NCI-H1092 treated with DMSO at 0.1 percent for 48 hours (cell line): ENCODE measurements around the gene STK24.
"Not testable (repeated sequence)": the region's sequence is repeated elsewhere in the genome, so short reads cannot be mapped to it uniquely, and the experiment has no call there.

Source experiments
- DNase-seq: peaks from one replicate; lab custom pipeline; 2025; lab: John Stamatoyannopoulos, UW

STK24 gene

GRCh38 chr13:98576963-98577835, at the start of gene STK24:
Gene STK24, minus strand, starts transcription at chr13:98577107. Its CDS starts 321 bp downstream, at chr13:98576786.
- peak; percentile 68 for DNase-seq

- peak; percentile 41 for DNase-seq
These were observed 49.5 kb upstream of the STK24 start for GRCh38 chr13:98626298-98626935.

- not testable (repeated sequence) for DNase-seq
These were observed 47.7 kb upstream of the STK24 start for GRCh38 chr13:98624589-98624988.

- DNase-seq = no peak
These were observed 46.0 kb upstream of the STK24 start for GRCh38 chr13:98622931-98623331.

- DNase-seq = no peak
These were observed 42.6 kb upstream of the STK24 start for GRCh38 chr13:98619556-98619955.

GRCh38 chr13:98615595-98615994, 38.7 kb upstream of the STK24 start:
- not testable (repeated sequence) for DNase-seq

- no peak for DNase-seq
These were observed 36.7 kb upstream of the STK24 start for GRCh38 chr13:98613591-98613990.

- no peak for DNase-seq
These were observed 32.8 kb upstream of the STK24 start for GRCh38 chr13:98609756-98610155.

- DNase-seq = peak; percentile 35
These were observed 29.4 kb upstream of the STK24 start for GRCh38 chr13:98606296-98606695.

GRCh38 chr13:98599502-98600328, 22.8 kb upstream of the STK24 start:
- DNase-seq = no peak

GRCh38 chr13:98598043-98598442, 21.1 kb upstream of the STK24 start:
- no peak for DNase-seq

- DNase-seq = no peak
These were observed 18.2 kb upstream of the STK24 start for GRCh38 chr13:98595134-98595533.

- no peak for DNase-seq
These were observed 15.4 kb upstream of the STK24 start for GRCh38 chr13:98592362-98592732.

- DNase-seq = no peak
These were observed 14.9 kb upstream of the STK24 start for GRCh38 chr13:98591721-98592361.

GRCh38 chr13:98590471-98590870, 13.6 kb upstream of the STK24 start:
- DNase-seq = not testable (repeated sequence)

GRCh38 chr13:98589516-98589915, 12.6 kb upstream of the STK24 start:
- DNase-seq = not testable (repeated sequence)

- DNase-seq = no peak
These were observed 9.8 kb upstream of the STK24 start for GRCh38 chr13:98586400-98587345.

- DNase-seq = no peak
These were observed 9.0 kb upstream of the STK24 start for GRCh38 chr13:98585946-98586345.

GRCh38 chr13:98585398-98585754, 8.5 kb upstream of the STK24 start:
- DNase-seq = no peak

- DNase-seq = no peak
These were observed 7.9 kb upstream of the STK24 start for GRCh38 chr13:98584668-98585397.
